DMS79 treated with DMSO at 0.1 percent for 48 hours (cell line): ENCODE measurements around the gene DSP.

Source experiments
- DNase-seq: peaks from one replicate; lab custom pipeline; 2025; lab: John Stamatoyannopoulos, UW

Gene DSP

GRCh38 chr6:7591770-7592169 lies 50.3 kb downstream of the DSP start:
- no peak for DNase-seq

GRCh38 chr6:7593229-7593628 lies 51.8 kb downstream of the DSP start:
- no peak for DNase-seq

GRCh38 chr6:7594579-7595125 lies 53.2 kb downstream of the DSP start:
- DNase-seq: no peak

GRCh38 chr6:7604003-7604402 lies 62.5 kb downstream of the DSP start:
- DNase-seq: no peak

GRCh38 chr6:7604506-7604905 lies 63.0 kb downstream of the DSP start:
- DNase-seq: no peak

- peak; percentile 5 for DNase-seq
Observed at GRCh38 chr6:7615611-7616383, 74.3 kb downstream of the DSP start.

- peak; percentile 57 for DNase-seq
Observed at GRCh38 chr6:7617801-7618764, 76.6 kb downstream of the DSP start.

- DNase-seq: no peak
Observed at GRCh38 chr6:7621761-7622160, 80.3 kb downstream of the DSP start.

- DNase-seq: no peak
Observed at GRCh38 chr6:7624796-7625710, 83.6 kb downstream of the DSP start.

- DNase-seq: no peak
Observed at GRCh38 chr6:7628479-7628878, 87.0 kb downstream of the DSP start.

GRCh38 chr6:7628909-7629308 lies 87.4 kb downstream of the DSP start:
- DNase-seq: no peak

- no peak for DNase-seq
Observed at GRCh38 chr6:7629321-7629720, 87.8 kb downstream of the DSP start.

GRCh38 chr6:7630792-7631191 lies 89.3 kb downstream of the DSP start:
- no peak for DNase-seq

- no peak for DNase-seq
Observed at GRCh38 chr6:7631466-7631865, 90.0 kb downstream of the DSP start.

GRCh38 chr6:7632501-7633290 lies 91.2 kb downstream of the DSP start:
- DNase-seq: no peak

GRCh38 chr6:7633361-7633760 lies 91.9 kb downstream of the DSP start:
- DNase-seq: no peak

GRCh38 chr6:7636151-7636550 lies 94.7 kb downstream of the DSP start:
- DNase-seq: no peak
